ENCODE measurements around the gene CNOT6L. TPM values are rescaled to one million over a fixed set of nuclear protein-coding genes. Genes with fewer than 3 reads are reported as not detected.

CNOT6L gene
- total RNA-seq, 1 donor from 2014 or later: 54.1 TPM

DNA sequence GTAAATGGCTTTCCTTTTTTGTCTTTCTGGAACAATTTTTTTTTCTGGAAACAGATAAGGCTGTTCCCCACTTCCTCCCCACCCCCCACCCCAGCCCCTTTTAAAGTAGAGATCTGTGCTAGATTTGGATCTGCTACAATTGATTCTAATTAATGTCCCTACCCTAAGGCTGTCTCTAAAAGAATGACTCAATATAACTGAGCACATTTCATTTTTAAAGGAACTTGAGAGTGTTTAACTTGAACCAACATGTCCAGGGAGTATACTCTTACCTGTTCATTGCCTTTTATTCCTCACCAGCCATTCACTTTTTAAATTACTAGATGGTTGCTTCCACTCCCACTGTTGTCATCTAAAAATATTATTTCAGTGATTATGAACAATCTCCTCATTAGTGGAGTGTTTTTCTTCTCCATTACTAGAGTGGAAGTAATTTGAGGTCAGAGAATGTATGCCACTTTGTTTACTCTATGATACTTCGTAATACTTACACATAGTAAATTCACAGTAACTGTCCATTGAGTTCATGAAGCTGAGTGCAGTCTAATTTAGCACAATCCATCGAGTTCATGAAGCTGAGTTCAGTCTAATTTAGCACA is 14.1 kb upstream of the CNOT6L start:
- intact Hi-C loops (cut with DNase I): no loop called here
- no peak for ATAC-seq

GRCh38 chr4:77827343-77827742 is 8.2 kb upstream of the CNOT6L start:
- H3K4me3 ChIP-seq: no peak overlapping the region
- intact Hi-C loops (cut with DNase I): no loop called here
- H3K27ac ChIP-seq: no peak overlapping the region
- ATAC-seq (no peak), DNase-seq (no peak)
- H3K4me1 ChIP-seq: peaks cover 5% of the 10 kb centered on the region
- no peaks in the 10 kb centered on the region for H3K9me3 ChIP-seq
- H3K36me3 ChIP-seq: no peaks in the 10 kb centered on the region
- no peaks in the 10 kb centered on the region for H3K27me3 ChIP-seq (ENCODE audit: low read depth)
- no peak for TF ChIP-seq CTCF (IDR thresholded peaks at IDR 0.05)

More for the DNA sequence above, 14.1 kb upstream of the CNOT6L start:
- TF ChIP-seq CTCF (IDR thresholded peaks at IDR 0.05): no peak
- H3K9me3 ChIP-seq: no peaks in the 10 kb centered on the region
- DNase-seq: no peak
- H3K4me1 ChIP-seq: no peaks in the 10 kb centered on the region
- H3K36me3 ChIP-seq: no peaks in the 10 kb centered on the region
- no peak overlapping the region for H3K4me3 ChIP-seq
- no peaks in the 10 kb centered on the region for H3K27me3 ChIP-seq (ENCODE audit: low read depth)
- H3K27ac ChIP-seq: no peak overlapping the region

- TF ChIP-seq CTCF (IDR thresholded peaks at IDR 0.05): no peak
- no peak overlapping the region for H3K4me3 ChIP-seq
These were observed 7.1 kb upstream of the CNOT6L start for GRCh38 chr4:77826275-77826674.

GRCh38 chr4:77821775-77822174 is 2.6 kb upstream of the CNOT6L start:
- no peaks in the 10 kb centered on the region for H3K27me3 ChIP-seq (ENCODE audit: low read depth)
- DNase-seq (no peak), ATAC-seq (no peak)
- H3K27ac ChIP-seq: peak overlapping the region; percentile 99
- peaks cover 33% of the 10 kb centered on the region for H3K4me1 ChIP-seq
- no peak overlapping the region for H3K4me3 ChIP-seq
- H3K9me3 ChIP-seq: no peaks in the 10 kb centered on the region
- H3K36me3 ChIP-seq: no peaks in the 10 kb centered on the region
- intact Hi-C loops (cut with DNase I): no loop called here
- no peak for TF ChIP-seq CTCF (IDR thresholded peaks at IDR 0.05)

More at GRCh38 chr4:77826275-77826674, 7.1 kb upstream of the CNOT6L start:
- ATAC-seq (no peak), DNase-seq (no peak)
- intact Hi-C loops (cut with DNase I): no loop called here
- no peaks in the 10 kb centered on the region for H3K27me3 ChIP-seq (ENCODE audit: low read depth)
- H3K27ac ChIP-seq: no peak overlapping the region
- no peaks in the 10 kb centered on the region for H3K36me3 ChIP-seq
- peaks cover 15% of the 10 kb centered on the region for H3K4me1 ChIP-seq
- no peaks in the 10 kb centered on the region for H3K9me3 ChIP-seq

DNA sequence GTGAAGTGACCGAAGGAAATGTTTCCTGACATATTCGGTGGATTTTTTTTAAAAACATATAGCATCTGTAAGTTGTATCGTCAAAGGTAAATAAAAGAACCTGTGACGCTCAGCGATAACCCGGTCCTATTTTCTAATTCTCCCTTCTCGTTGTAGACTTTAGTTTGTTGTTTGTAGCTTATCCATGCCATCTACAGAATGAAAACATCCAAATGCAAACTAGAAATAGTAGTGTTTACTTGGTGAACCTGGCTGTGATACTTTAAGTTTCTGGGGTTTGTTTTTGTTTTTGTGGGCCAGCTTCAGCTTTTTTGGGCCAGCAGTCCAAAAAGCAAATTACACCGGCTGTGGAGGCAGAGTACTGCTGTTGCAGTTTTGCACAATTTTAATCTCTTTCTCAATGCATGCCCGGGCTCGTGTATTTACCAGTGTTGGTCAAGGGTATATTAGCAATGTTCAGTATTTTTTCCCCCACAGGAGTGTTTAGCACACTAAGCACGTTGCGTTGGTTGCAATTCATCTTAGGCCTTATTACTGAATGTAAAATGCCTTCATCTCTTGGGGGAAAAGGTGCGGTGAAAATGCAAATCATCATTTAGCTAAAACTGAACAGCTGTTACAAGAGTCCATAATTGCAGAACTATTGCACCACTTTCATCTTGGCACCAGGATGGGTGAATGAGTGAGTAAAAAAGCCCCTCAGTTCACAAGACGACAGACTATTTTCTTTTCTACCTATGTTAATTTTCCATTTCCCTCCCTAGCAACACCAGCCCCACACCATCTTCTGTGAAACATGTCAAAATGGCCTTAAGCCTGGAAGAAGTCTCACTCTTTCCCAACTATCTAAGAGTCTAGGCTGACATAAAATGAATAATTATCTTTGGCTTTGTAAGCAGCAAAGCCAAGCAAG is 1.7 kb upstream of the CNOT6L start:
- intact Hi-C loops (cut with DNase I): no loop called here
- Histone ChIP-seq H3K4me1 (peaks cover 42% of the 10 kb centered on the region), H3K27ac (peak overlapping the region; percentile 99), H3K27me3 (ENCODE audit: low read depth) (no peaks in the 10 kb centered on the region), H3K9me3 (no peaks in the 10 kb centered on the region), H3K36me3 (no peaks in the 10 kb centered on the region), H3K4me3 (peak overlapping the region; percentile 91)
- TF ChIP-seq CTCF (IDR thresholded peaks at IDR 0.05): no peak
- ATAC-seq (no peak), DNase-seq (no peak)

All from lower lobe of right lung (tissue), 2 donors.